Glutamatergic neuron (in vitro differentiated cells): ENCODE data around the gene BCAR3. TPM values are rescaled to one million over a fixed set of nuclear protein-coding genes. Genes with fewer than 3 reads are reported as not detected.
A peak's percentile ranks its signal among the peaks of the same experiment; 100 is the strongest.

Experiments used
- DNase-seq: peaks from one replicate; pipeline ENCODE4 v3.0.0; 2022
- H3K27ac Mint-ChIP-seq: one replicate; pipeline ENCODE4 v1.8.0; 2020; ENCODE audit warnings: mild to moderate bottlenecking, mixed read lengths, inconsistent platforms; ENCODE audit not compliant: unreplicated experiment
- H3K27me3 Mint-ChIP-seq: one replicate; pipeline ENCODE4 v1.8.0; 2020; ENCODE audit warnings: mild to moderate bottlenecking, moderate library complexity, mixed read lengths, inconsistent platforms; ENCODE audit not compliant: unreplicated experiment
- H3K36me3 Mint-ChIP-seq: one replicate; pipeline ENCODE4 v1.8.0; 2020; ENCODE audit warnings: mild to moderate bottlenecking, mixed read lengths, inconsistent platforms; ENCODE audit not compliant: unreplicated experiment
- H3K4me1 Mint-ChIP-seq: one replicate; pipeline ENCODE4 v1.8.0; 2020; ENCODE audit warnings: mild to moderate bottlenecking, low read depth, mixed read lengths, inconsistent platforms; ENCODE audit not compliant: unreplicated experiment
- H3K4me3 Mint-ChIP-seq: one replicate; pipeline ENCODE4 v1.8.0; 2020; ENCODE audit warnings: mild to moderate bottlenecking, mixed read lengths, inconsistent platforms; ENCODE audit not compliant: unreplicated experiment
- H3K9me3 Mint-ChIP-seq: one replicate; pipeline ENCODE4 v1.8.0; 2020; ENCODE audit warnings: mild to moderate bottlenecking, moderate library complexity, mixed read lengths, inconsistent platforms; ENCODE audit not compliant: unreplicated experiment
- total RNA-seq: library from RNA; stranded (reverse); fragmentation: NEBNext Ultra II Directional; extraction: Animal tissue kit (Norgen Biotek cat#: 25700); gene quantifications from one replicate; pipeline ENCODE4 v1.2.1, GENCODE V29; 2021; ENCODE audit not compliant: unreplicated experiment
- TF ChIP-seq, protein P1 (sequence below): fragments of 200-600 bp; sonication (generic); IDR thresholded peaks from one replicate; pipeline ENCODE4 v1.5.0; 2021; ENCODE audit not compliant: partially characterized antibody, unreplicated experiment

Gene BCAR3
- total RNA-seq, 1 donor from 2014 or later, result 12.8 TPM

DNA sequence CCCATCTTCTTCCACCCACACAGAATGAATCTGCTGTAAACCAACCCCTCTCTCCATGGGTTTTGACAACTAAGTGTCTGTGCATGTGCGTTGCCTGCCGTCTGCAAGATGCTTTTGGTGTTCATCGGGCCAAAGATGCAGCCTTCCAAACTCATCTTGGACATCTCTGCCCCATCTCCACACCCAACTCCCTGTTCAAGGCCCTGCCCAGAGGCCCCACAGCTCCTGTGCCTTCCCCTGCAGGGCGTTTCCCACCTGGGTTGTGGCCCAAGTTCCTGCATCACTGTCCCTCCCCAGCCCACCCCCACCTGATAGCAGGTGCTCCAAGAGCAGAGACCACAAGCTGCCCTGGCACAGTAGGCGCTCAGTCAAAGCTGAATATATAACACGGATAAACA is 103.2 kb downstream of the BCAR3 start:
- no peak for DNase-seq
- TF ChIP-seq, protein P1, sequence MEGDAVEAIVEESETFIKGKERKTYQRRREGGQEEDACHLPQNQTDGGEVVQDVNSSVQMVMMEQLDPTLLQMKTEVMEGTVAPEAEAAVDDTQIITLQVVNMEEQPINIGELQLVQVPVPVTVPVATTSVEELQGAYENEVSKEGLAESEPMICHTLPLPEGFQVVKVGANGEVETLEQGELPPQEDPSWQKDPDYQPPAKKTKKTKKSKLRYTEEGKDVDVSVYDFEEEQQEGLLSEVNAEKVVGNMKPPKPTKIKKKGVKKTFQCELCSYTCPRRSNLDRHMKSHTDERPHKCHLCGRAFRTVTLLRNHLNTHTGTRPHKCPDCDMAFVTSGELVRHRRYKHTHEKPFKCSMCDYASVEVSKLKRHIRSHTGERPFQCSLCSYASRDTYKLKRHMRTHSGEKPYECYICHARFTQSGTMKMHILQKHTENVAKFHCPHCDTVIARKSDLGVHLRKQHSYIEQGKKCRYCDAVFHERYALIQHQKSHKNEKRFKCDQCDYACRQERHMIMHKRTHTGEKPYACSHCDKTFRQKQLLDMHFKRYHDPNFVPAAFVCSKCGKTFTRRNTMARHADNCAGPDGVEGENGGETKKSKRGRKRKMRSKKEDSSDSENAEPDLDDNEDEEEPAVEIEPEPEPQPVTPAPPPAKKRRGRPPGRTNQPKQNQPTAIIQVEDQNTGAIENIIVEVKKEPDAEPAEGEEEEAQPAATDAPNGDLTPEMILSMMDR, result no peak
- Mint-ChIP-seq H3K27ac (no peak overlapping the region), H3K36me3 (peaks cover 2% of the 10 kb centered on the region), H3K4me3 (no peak overlapping the region), H3K27me3 (peaks cover 4% of the 10 kb centered on the region), H3K9me3 (peaks cover 5% of the 10 kb centered on the region), H3K4me1 (peaks cover 32% of the 10 kb centered on the region)

DNA sequence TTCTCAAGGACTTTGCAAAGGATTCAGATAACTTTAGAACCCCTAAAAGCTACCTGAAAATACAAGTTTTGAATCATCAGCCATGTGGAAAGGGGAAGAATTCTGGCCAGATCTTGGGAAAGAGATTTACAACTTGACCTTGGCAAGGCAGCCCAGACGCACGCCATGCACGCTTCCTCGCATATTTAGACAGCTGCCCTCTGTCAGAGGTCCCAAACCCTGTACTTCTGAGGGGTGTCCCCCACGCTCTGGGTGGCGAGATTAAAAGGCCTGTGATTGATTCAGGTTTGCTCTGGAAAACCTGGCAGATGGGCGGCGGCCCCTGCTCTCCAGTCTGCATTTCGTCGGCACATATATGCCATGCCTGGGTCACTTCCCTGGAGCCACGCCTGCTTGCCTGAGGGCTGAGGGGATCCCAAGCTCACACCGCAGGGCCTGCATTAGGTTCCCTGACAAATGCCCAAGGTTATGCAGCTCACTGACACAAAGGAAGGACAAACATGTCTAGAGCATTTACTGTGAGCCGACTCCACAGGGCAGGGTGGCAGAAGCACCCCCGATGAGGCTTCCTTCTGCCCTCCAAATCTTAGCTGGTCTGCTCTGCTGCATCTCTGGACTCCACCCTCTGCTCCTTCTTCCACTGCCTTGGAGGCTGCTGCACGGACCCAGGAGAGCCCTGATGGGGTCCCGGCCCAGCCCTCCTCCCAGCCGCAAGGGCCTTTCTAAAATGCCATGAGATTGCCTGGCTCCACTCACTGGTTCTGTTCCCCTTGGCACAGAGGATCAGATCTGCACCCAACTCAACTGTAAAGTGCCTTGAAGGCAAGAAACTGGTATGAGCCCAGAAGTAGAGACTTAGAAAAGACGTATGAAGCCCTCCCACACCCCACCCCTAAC is 103.9 kb downstream of the BCAR3 start:
- peaks cover 5% of the 10 kb centered on the region for H3K36me3 Mint-ChIP-seq
- H3K27ac Mint-ChIP-seq, result no peak overlapping the region
- peaks cover 5% of the 10 kb centered on the region for H3K9me3 Mint-ChIP-seq
- peaks cover 30% of the 10 kb centered on the region for H3K4me1 Mint-ChIP-seq
- DNase-seq, result no peak
- no peak overlapping the region for H3K4me3 Mint-ChIP-seq
- peaks cover 5% of the 10 kb centered on the region for H3K27me3 Mint-ChIP-seq
- TF ChIP-seq, protein P1, result no peak

DNA sequence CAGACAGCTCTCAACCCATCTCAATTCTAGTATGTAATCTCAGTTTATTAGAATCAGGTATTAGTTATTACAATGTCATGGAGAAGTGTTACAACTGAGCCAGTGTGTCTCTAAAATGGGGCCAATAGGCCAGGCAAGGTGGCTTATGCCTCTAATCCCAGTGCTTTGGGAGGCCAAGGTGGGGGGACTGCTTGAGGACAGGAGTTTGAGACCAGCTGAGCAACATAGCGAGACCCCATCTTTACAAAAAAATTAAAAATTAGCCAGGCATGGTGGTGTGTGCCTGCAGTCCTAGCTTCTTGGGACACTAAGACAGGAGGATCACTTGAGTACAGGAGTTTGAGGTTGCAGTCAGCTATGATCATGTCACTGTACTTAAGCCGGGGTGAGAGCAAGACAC is 104.9 kb downstream of the BCAR3 start:
- H3K27me3 Mint-ChIP-seq, result peaks cover 5% of the 10 kb centered on the region

DNA sequence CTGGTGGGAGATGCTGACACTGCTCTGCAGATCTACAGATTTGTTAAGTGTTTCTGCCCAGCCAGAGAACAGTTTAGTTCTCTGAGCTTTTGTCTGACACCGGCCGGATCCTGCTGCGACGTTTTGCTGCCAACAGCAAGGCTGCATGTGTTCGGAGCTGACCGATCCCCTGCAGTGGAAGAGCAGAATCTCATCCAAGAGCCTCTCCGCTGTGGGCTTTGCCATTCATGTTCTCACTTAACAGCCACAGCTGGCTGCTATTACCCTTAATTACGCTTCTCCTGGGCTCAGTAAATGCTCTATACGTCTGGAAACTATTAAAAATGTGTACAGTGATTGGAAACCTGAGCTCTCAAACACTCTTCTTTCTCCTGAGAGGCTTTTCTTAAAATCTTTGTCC is 105.3 kb downstream of the BCAR3 start:
- peaks cover 30% of the 10 kb centered on the region for H3K4me1 Mint-ChIP-seq
- TF ChIP-seq, protein P1, result no peak
- peaks cover 7% of the 10 kb centered on the region for H3K9me3 Mint-ChIP-seq
- peaks cover 5% of the 10 kb centered on the region for H3K36me3 Mint-ChIP-seq
- DNase-seq, result no peak
- H3K27ac Mint-ChIP-seq, result peak overlapping the region; percentile 31
- no peak overlapping the region for H3K4me3 Mint-ChIP-seq
- H3K27me3 Mint-ChIP-seq, result peaks cover 5% of the 10 kb centered on the region

More for the DNA sequence above, 104.9 kb downstream of the BCAR3 start:
- Mint-ChIP-seq H3K9me3 (peaks cover 7% of the 10 kb centered on the region), H3K27ac (peak overlapping the region; percentile 28), H3K36me3 (peaks cover 5% of the 10 kb centered on the region), H3K4me1 (peaks cover 30% of the 10 kb centered on the region), H3K4me3 (no peak overlapping the region)
- TF ChIP-seq, protein P1, result no peak
- DNase-seq, result no peak
